GM23338 (cell line): ENCODE measurements around the gene CDHR5. TPM values are rescaled to one million over a fixed set of nuclear protein-coding genes. Genes with fewer than 3 reads are reported as not detected.

Source experiments
- ATAC-seq: fragments of 200-7000 bp; cut with Tn5 transposase; 3 replicates; pipeline ENCODE4 v1.9.1; 2020
- DNase-seq: peaks from one replicate; pipeline ENCODE4 v3.0.0-alpha.2; 2015; ENCODE audit warnings: low spot score
- H2AFZ ChIP-seq: fragments of 200-600 bp; sonication (generic); 2 replicates; pipeline ENCODE4 v1.8.0; 2016; ENCODE audit warnings: antibody characterized with exemption, mild to moderate bottlenecking, moderate library complexity
- H3F3A ChIP-seq: fragments of 200-600 bp; sonication (generic); replicated peaks from 2 replicates; pipeline ENCODE4 v1.8.0; 2017; ENCODE audit warnings: antibody characterized with exemption, mixed run types, low read depth
- H3K27ac ChIP-seq: fragments of 200-600 bp; sonication (generic); 2 replicates; pipeline ENCODE4 v1.6.1; 2016; ENCODE audit warnings: low read depth
- H3K27me3 ChIP-seq: fragments of 200-600 bp; sonication (generic); 2 replicates; pipeline ENCODE4 v1.8.0; 2016; ENCODE audit warnings: mild to moderate bottlenecking, mixed run types, moderate library complexity; ENCODE audit not compliant: insufficient read depth
- H3K36me3 ChIP-seq: fragments of 200-600 bp; sonication (generic); 2 replicates; pipeline ENCODE4 v1.8.0; 2016; ENCODE audit warnings: mild to moderate bottlenecking; ENCODE audit not compliant: insufficient read depth
- H3K4me1 ChIP-seq: fragments of 200-600 bp; sonication (generic); 2 replicates; pipeline ENCODE4 v1.8.0; 2016; ENCODE audit warnings: mild to moderate bottlenecking, moderate library complexity; ENCODE audit not compliant: insufficient read depth
- H3K4me2 ChIP-seq: fragments of 200-600 bp; sonication (generic); 2 replicates; pipeline ENCODE4 v1.7.1; 2017; ENCODE audit warnings: mixed run types
- H3K4me3 ChIP-seq: fragments of 200-600 bp; sonication (generic); 2 replicates; pipeline ENCODE4 v1.6.1; 2016; ENCODE audit warnings: mixed run types
- H3K79me2 ChIP-seq: fragments of 200-600 bp; sonication (generic); replicated peaks from 2 replicates; pipeline ENCODE4 v1.8.0; 2017; ENCODE audit warnings: mild to moderate bottlenecking; ENCODE audit not compliant: insufficient read depth
- H3K9me2 ChIP-seq: fragments of 200-600 bp; sonication (generic); 2 replicates; pipeline ENCODE4 v1.8.0; 2017; ENCODE audit not compliant: insufficient read depth
- H4K20me1 ChIP-seq: fragments of 200-600 bp; sonication (generic); replicated peaks from 2 replicates; pipeline ENCODE4 v1.8.0; 2017; ENCODE audit warnings: mild to moderate bottlenecking; ENCODE audit not compliant: insufficient read depth
- H3K27ac Mint-ChIP-seq: 2 replicates; pipeline ENCODE4 v1.8.0; 2020; ENCODE audit warnings: inconsistent platforms, mild to moderate bottlenecking, moderate library complexity, mixed read lengths
- H3K27me3 Mint-ChIP-seq: 3 replicates; pipeline ENCODE4 v1.8.0; 2022; ENCODE audit warnings: low read depth, mild to moderate bottlenecking, moderate library complexity, mixed read lengths, inconsistent platforms; ENCODE audit not compliant: insufficient read depth, poor library complexity
- H3K36me3 Mint-ChIP-seq: 3 replicates; pipeline ENCODE4 v1.8.0; 2021; ENCODE audit warnings: low read depth, mild to moderate bottlenecking, inconsistent platforms, moderate library complexity, mixed read lengths
- H3K4me1 Mint-ChIP-seq: 3 replicates; pipeline ENCODE4 v1.8.0; 2020; ENCODE audit warnings: mild to moderate bottlenecking, inconsistent platforms, mixed read lengths
- H3K4me3 Mint-ChIP-seq: 3 replicates; pipeline ENCODE4 v1.8.0; 2021; ENCODE audit warnings: moderate library complexity, mild to moderate bottlenecking, inconsistent platforms, mixed read lengths
- H3K9me3 Mint-ChIP-seq: 3 replicates; pipeline ENCODE4 v1.8.0; 2020; ENCODE audit warnings: moderate library complexity, mild to moderate bottlenecking, inconsistent platforms, mixed read lengths
- CREB1 ChIP-seq: fragments of 250-450 bp; sonication (Bioruptor Pico); IDR thresholded peaks from 2 replicates; pipeline ENCODE4 v1.5.0; 2020; ENCODE audit warnings: low read depth, mild to moderate bottlenecking, moderate library complexity
- ETS1 ChIP-seq: IDR thresholded peaks from 2 replicates; pipeline ENCODE4 v1.6.1; 2016; ENCODE audit warnings: antibody characterized with exemption
- EZH2 ChIP-seq: fragments of 200-600 bp; sonication (generic); IDR thresholded peaks from one replicate; pipeline ENCODE4 v1.8.0; 2017; ENCODE audit warnings: antibody characterized with exemption, mild to moderate bottlenecking, low read depth; ENCODE audit not compliant: unreplicated experiment
- EZH2phosphoT487 ChIP-seq: fragments of 200-600 bp; sonication (generic); IDR thresholded peaks from one replicate; pipeline ENCODE4 v1.8.1; 2018; ENCODE audit warnings: antibody characterized with exemption; ENCODE audit not compliant: unreplicated experiment
- JUNB ChIP-seq: IDR thresholded peaks from one replicate; pipeline ENCODE4 v1.6.1; 2016; ENCODE audit warnings: antibody characterized with exemption; ENCODE audit not compliant: unreplicated experiment
- NANOG ChIP-seq: IDR thresholded peaks from 2 replicates; pipeline ENCODE4 v1.6.1; 2016; ENCODE audit warnings: antibody characterized with exemption, borderline replicate concordance
- POLR2AphosphoS5 ChIP-seq: IDR thresholded peaks from 2 replicates; pipeline ENCODE4 v1.6.1; 2016; ENCODE audit warnings: antibody characterized with exemption, low read depth
- STAT1 ChIP-seq: IDR thresholded peaks from one replicate; pipeline ENCODE4 v1.6.1; 2016; ENCODE audit warnings: antibody characterized with exemption; ENCODE audit not compliant: unreplicated experiment
- ZNF114 ChIP-seq: fragments of 250-450 bp; sonication (Bioruptor Pico); IDR thresholded peaks from 2 replicates; pipeline ENCODE4 v1.5.0; 2020; ENCODE audit warnings: mild to moderate bottlenecking, moderate library complexity
- ZNF331 ChIP-seq: fragments of 250-450 bp; sonication (Bioruptor Pico); IDR thresholded peaks from 2 replicates; pipeline ENCODE4 v1.5.0; 2020; ENCODE audit warnings: low read depth, mild to moderate bottlenecking, moderate library complexity
- polyA plus RNA-seq: library from polyadenylated mRNA; unstranded; fragments of >200 nt; fragmentation: Nextera tagmentation; extraction: Ambion mirVana; gene quantifications from 2 replicates; pipeline ENCODE4 v1.2.1, GENCODE V29; 2016
- total RNA-seq: library from RNA; depleted of rRNA; stranded (reverse); fragments of >200 nt; shearing (Covaris generic); gene quantifications from 2 replicates; pipeline ENCODE4 v1.2.3, GENCODE V29; 2014
- TF ChIP-seq, protein P1 (sequence below): fragments of 250-450 bp; sonication (Bioruptor Pico); IDR thresholded peaks from 2 replicates; pipeline ENCODE4 v1.5.0; 2020; ENCODE audit warnings: mild to moderate bottlenecking, moderate library complexity
- TF ChIP-seq, protein P2 (sequence below), 2 experiments: fragments of 200-600 bp in 1 of 2; sonication (generic) in 1 of 2; conservative IDR thresholded peaks; 2 replicates each; pipeline versions ENCODE4 v1.5.1 to v1.6.1; 2016 to 2017; ENCODE audit warnings: antibody characterized with exemption in 2 of 2, low read depth in 2 of 2, mild to moderate bottlenecking in 2 of 2, moderate library complexity in 1 of 2
- TF ChIP-seq, protein P3 (sequence below): IDR thresholded peaks from one replicate; pipeline ENCODE4 v1.6.1; 2018; ENCODE audit warnings: antibody characterized with exemption; ENCODE audit not compliant: unreplicated experiment

The CDHR5 gene
- total and polyA plus RNA-seq, 2 experiments from 2014 or later: not detected

DNA sequence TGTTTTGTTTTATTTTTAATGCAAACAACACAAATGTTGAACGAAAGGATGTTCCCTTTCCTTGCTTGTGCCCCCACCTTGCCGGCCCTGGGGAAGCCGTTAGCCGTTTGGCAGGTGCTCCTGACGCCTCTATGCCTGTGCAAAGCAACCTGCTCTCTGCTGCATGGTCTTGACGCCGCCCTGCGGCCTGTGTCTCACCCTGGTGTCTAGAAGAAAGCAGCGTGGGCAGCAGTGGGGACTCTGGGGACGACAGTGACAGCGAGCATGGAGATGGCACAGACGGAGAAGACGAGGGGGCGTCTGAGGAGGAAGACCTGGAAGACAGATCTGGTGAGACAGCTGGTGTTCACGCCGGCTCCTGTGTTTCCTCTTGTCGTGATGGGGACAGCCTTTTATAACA, 43.0 kb downstream of the CDHR5 start:
- Histone ChIP-seq H3K79me2 (peaks cover 71% of the 10 kb centered on the region), H3K27ac (no peak overlapping the region), H3K36me3 (peaks cover 10% of the 10 kb centered on the region; the same call in 1 of the 2 replicates), H4K20me1 (peaks cover 37% of the 10 kb centered on the region), H3K4me3 (no peak overlapping the region), H3K4me2 (no peak overlapping the region), H3K4me1 (peaks cover 10% of the 10 kb centered on the region), H3K9me2 (no peaks in the 10 kb centered on the region), H2AFZ (no peak overlapping the region), H3K27me3 (no peaks in the 10 kb centered on the region), H3F3A (peaks cover 11% of the 10 kb centered on the region; the same call in 1 of the 2 replicates)
- DNase-seq: no peak
- Mint-ChIP-seq H3K4me1 (peaks cover 13% of the 10 kb centered on the region), H3K9me3 (no peaks in the 10 kb centered on the region; the same call in 2 of the 3 replicates), H3K27me3 (peaks cover 9% of the 10 kb centered on the region), H3K36me3 (peaks cover 24% of the 10 kb centered on the region), H3K27ac (no peak overlapping the region), H3K4me3 (no peak overlapping the region)
- no peak for ATAC-seq
- TF ChIP-seq STAT1 (no peak), ETS1 (no peak), ZNF331 (CRISPR knock-in tag) (no peak), JUNB (no peak), EZH2 (no peak), CREB1 (CRISPR knock-in tag) (no peak), POLR2AphosphoS5 (no peak), ZNF114 (CRISPR knock-in tag) (no peak), NANOG (no peak), EZH2phosphoT487 (no peak)
- TF ChIP-seq, protein P1, sequence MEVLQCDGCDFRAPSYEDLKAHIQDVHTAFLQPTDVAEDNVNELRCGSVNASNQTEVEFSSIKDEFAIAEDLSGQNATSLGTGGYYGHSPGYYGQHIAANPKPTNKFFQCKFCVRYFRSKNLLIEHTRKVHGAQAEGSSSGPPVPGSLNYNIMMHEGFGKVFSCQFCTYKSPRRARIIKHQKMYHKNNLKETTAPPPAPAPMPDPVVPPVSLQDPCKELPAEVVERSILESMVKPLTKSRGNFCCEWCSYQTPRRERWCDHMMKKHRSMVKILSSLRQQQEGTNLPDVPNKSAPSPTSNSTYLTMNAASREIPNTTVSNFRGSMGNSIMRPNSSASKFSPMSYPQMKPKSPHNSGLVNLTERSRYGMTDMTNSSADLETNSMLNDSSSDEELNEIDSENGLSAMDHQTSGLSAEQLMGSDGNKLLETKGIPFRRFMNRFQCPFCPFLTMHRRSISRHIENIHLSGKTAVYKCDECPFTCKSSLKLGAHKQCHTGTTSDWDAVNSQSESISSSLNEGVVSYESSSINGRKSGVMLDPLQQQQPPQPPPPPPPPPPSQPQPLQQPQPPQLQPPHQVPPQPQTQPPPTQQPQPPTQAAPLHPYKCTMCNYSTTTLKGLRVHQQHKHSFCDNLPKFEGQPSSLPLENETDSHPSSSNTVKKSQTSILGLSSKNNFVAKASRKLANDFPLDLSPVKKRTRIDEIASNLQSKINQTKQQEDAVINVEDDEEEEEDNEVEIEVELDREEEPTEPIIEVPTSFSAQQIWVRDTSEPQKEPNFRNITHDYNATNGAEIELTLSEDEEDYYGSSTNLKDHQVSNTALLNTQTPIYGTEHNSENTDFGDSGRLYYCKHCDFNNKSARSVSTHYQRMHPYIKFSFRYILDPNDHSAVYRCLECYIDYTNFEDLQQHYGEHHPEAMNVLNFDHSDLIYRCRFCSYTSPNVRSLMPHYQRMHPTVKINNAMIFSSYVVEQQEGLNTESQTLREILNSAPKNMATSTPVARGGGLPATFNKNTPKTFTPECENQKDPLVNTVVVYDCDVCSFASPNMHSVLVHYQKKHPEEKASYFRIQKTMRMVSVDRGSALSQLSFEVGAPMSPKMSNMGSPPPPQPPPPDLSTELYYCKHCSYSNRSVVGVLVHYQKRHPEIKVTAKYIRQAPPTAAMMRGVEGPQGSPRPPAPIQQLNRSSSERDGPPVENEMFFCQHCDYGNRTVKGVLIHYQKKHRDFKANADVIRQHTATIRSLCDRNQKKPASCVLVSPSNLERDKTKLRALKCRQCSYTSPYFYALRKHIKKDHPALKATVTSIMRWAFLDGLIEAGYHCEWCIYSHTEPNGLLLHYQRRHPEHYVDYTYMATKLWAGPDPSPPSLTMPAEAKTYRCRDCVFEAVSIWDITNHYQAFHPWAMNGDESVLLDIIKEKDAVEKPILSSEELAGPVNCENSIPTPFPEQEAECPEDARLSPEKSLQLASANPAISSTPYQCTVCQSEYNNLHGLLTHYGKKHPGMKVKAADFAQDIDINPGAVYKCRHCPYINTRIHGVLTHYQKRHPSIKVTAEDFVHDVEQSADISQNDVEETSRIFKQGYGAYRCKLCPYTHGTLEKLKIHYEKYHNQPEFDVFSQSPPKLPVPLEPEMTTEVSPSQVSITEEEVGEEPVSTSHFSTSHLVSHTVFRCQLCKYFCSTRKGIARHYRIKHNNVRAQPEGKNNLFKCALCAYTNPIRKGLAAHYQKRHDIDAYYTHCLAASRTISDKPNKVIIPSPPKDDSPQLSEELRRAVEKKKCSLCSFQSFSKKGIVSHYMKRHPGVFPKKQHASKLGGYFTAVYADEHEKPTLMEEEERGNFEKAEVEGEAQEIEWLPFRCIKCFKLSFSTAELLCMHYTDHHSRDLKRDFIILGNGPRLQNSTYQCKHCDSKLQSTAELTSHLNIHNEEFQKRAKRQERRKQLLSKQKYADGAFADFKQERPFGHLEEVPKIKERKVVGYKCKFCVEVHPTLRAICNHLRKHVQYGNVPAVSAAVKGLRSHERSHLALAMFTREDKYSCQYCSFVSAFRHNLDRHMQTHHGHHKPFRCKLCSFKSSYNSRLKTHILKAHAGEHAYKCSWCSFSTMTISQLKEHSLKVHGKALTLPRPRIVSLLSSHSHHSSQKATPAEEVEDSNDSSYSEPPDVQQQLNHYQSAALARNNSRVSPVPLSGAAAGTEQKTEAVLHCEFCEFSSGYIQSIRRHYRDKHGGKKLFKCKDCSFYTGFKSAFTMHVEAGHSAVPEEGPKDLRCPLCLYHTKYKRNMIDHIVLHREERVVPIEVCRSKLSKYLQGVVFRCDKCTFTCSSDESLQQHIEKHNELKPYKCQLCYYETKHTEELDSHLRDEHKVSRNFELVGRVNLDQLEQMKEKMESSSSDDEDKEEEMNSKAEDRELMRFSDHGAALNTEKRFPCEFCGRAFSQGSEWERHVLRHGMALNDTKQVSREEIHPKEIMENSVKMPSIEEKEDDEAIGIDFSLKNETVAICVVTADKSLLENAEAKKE (CRISPR knock-in tag): no peak
- TF ChIP-seq, protein P2, sequence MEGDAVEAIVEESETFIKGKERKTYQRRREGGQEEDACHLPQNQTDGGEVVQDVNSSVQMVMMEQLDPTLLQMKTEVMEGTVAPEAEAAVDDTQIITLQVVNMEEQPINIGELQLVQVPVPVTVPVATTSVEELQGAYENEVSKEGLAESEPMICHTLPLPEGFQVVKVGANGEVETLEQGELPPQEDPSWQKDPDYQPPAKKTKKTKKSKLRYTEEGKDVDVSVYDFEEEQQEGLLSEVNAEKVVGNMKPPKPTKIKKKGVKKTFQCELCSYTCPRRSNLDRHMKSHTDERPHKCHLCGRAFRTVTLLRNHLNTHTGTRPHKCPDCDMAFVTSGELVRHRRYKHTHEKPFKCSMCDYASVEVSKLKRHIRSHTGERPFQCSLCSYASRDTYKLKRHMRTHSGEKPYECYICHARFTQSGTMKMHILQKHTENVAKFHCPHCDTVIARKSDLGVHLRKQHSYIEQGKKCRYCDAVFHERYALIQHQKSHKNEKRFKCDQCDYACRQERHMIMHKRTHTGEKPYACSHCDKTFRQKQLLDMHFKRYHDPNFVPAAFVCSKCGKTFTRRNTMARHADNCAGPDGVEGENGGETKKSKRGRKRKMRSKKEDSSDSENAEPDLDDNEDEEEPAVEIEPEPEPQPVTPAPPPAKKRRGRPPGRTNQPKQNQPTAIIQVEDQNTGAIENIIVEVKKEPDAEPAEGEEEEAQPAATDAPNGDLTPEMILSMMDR (conservative IDR thresholded peaks at IDR 0.05; ENCODE audit: low read depth in 2 of 2): no peak
- TF ChIP-seq, protein P3, sequence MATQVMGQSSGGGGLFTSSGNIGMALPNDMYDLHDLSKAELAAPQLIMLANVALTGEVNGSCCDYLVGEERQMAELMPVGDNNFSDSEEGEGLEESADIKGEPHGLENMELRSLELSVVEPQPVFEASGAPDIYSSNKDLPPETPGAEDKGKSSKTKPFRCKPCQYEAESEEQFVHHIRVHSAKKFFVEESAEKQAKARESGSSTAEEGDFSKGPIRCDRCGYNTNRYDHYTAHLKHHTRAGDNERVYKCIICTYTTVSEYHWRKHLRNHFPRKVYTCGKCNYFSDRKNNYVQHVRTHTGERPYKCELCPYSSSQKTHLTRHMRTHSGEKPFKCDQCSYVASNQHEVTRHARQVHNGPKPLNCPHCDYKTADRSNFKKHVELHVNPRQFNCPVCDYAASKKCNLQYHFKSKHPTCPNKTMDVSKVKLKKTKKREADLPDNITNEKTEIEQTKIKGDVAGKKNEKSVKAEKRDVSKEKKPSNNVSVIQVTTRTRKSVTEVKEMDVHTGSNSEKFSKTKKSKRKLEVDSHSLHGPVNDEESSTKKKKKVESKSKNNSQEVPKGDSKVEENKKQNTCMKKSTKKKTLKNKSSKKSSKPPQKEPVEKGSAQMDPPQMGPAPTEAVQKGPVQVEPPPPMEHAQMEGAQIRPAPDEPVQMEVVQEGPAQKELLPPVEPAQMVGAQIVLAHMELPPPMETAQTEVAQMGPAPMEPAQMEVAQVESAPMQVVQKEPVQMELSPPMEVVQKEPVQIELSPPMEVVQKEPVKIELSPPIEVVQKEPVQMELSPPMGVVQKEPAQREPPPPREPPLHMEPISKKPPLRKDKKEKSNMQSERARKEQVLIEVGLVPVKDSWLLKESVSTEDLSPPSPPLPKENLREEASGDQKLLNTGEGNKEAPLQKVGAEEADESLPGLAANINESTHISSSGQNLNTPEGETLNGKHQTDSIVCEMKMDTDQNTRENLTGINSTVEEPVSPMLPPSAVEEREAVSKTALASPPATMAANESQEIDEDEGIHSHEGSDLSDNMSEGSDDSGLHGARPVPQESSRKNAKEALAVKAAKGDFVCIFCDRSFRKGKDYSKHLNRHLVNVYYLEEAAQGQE: no peak
